ENCODE results near the gene COPS7A.
"Not testable (repeated sequence)": the region's sequence is repeated elsewhere in the genome, so short reads cannot be mapped to it uniquely, and the experiment has no call there.

DNA sequence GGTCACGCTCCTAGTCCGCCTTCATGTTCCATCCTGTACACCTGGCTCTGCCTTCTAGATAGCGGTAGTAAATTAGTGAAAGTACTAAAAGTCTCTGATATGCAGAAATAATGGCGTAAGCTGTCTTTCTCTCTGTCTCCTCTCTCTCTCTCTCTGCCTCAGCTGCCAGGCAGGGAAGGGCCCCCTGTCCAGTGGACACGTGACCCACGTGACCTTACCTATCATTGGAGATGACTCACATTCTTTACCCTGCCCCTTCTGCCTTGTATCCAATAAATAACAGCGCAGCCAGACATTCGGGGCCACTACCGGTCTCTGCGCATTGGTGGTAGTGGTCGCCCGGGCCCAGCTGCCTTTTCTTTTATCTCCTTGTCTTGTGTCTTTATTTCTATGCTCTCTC is 18.2 kb downstream of the COPS7A start:
- TF ChIP-seq CTCF (conservative IDR thresholded peaks at IDR 0.05; ENCODE audit: low read depth in 2 of 2); EZH2 (IDR thresholded peaks at IDR 0.05; ENCODE audit: low read depth, unreplicated experiment); STAT1 (IDR thresholded peaks at IDR 0.05; ENCODE audit: unreplicated experiment); CREB1 (CRISPR knock-in tag; IDR thresholded peaks at IDR 0.05; ENCODE audit: low read depth): not testable (repeated sequence)
